ENCODE measurements around the gene GIMD1.
"Not testable (repeated sequence)": the region's sequence is repeated elsewhere in the genome, so short reads cannot be mapped to it uniquely, and the experiment has no call there.

- TF ChIP-seq, protein P1, sequence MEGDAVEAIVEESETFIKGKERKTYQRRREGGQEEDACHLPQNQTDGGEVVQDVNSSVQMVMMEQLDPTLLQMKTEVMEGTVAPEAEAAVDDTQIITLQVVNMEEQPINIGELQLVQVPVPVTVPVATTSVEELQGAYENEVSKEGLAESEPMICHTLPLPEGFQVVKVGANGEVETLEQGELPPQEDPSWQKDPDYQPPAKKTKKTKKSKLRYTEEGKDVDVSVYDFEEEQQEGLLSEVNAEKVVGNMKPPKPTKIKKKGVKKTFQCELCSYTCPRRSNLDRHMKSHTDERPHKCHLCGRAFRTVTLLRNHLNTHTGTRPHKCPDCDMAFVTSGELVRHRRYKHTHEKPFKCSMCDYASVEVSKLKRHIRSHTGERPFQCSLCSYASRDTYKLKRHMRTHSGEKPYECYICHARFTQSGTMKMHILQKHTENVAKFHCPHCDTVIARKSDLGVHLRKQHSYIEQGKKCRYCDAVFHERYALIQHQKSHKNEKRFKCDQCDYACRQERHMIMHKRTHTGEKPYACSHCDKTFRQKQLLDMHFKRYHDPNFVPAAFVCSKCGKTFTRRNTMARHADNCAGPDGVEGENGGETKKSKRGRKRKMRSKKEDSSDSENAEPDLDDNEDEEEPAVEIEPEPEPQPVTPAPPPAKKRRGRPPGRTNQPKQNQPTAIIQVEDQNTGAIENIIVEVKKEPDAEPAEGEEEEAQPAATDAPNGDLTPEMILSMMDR (IDR thresholded peaks at IDR 0.05): not testable (repeated sequence)
- TF ChIP-seq POLR2AphosphoS5, POLR2A, EP300 (IDR thresholded peaks at IDR 0.05): not testable (repeated sequence)
Measured at GRCh38 chr4:106398898-106399297, 30.3 kb upstream of the GIMD1 start.

Measured in gastroesophageal sphincter (tissue), 3 donors.